GM12865 (cell line): ENCODE results near the gene GPM6B.

Source experiments
- DNase-seq: peaks from one replicate; pipeline ENCODE4 v3.0.0; 2010; ENCODE audit warnings: low read depth
- H3K4me3 ChIP-seq: 2 replicates; pipeline ENCODE4 v1.5.1; 2011; ENCODE audit warnings: mild to moderate bottlenecking, low read depth, low read length, control low read depth
- TF ChIP-seq, protein P1 (sequence below): IDR thresholded peaks from 2 replicates; pipeline ENCODE4 v1.5.1; 2011; ENCODE audit warnings: low read length, control low read depth, low read depth, inconsistent platforms; ENCODE audit not compliant: insufficient read depth; ENCODE audit errors: missing control alignments

The GPM6B gene

DNA sequence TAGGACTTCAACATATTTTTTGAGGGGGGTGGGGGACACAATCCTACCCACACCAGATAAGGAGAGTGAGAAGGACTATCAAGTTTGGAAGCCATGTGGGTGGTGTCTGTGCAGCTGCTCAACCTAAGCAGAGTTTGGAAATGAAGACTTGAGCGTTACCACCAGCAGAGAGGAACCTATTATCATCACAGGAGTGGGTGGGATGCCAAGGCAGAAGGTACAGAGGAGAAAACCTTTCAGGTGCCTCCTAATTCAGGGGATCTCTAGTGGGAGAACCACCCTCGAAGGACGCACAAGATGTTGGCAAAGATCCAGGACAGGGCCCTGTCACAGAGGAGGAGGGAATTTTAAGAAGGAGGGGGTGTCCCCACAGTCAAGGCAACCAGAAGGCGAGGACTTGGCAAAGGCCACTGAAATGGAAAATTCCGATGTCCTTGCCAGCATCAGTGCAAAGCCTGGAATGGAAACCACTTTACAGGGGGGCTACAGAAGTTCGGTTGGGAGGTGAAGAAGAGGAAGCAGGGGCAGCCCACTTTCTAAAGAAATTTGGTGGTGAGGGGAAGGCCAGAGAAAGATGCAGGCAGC is 8.4 kb upstream of the GPM6B start:
- no peak overlapping the region for H3K4me3 ChIP-seq
- no peak for DNase-seq
- TF ChIP-seq, protein P1, sequence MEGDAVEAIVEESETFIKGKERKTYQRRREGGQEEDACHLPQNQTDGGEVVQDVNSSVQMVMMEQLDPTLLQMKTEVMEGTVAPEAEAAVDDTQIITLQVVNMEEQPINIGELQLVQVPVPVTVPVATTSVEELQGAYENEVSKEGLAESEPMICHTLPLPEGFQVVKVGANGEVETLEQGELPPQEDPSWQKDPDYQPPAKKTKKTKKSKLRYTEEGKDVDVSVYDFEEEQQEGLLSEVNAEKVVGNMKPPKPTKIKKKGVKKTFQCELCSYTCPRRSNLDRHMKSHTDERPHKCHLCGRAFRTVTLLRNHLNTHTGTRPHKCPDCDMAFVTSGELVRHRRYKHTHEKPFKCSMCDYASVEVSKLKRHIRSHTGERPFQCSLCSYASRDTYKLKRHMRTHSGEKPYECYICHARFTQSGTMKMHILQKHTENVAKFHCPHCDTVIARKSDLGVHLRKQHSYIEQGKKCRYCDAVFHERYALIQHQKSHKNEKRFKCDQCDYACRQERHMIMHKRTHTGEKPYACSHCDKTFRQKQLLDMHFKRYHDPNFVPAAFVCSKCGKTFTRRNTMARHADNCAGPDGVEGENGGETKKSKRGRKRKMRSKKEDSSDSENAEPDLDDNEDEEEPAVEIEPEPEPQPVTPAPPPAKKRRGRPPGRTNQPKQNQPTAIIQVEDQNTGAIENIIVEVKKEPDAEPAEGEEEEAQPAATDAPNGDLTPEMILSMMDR: no peak

DNA sequence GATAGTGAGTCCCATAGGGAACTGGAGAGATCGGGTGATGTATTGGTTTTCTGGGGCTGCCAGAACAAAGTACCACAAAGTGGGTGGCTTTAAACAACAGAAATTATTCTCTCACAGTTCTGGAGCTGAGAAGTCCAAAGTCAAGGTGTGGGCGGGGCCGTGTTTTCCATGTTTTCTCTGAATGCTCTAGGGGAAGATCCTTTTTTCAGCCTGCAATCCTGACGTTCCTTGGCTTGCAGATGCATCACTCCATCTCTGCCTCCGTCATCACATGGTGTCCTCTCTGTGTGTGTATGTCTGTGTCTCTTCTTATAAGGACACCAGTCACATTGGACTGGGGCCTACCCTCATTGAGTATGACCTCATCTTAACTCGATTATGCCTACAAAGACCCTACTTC is 7.9 kb upstream of the GPM6B start:
- TF ChIP-seq, protein P1: no peak
- no peak overlapping the region for H3K4me3 ChIP-seq
- no peak for DNase-seq

DNA sequence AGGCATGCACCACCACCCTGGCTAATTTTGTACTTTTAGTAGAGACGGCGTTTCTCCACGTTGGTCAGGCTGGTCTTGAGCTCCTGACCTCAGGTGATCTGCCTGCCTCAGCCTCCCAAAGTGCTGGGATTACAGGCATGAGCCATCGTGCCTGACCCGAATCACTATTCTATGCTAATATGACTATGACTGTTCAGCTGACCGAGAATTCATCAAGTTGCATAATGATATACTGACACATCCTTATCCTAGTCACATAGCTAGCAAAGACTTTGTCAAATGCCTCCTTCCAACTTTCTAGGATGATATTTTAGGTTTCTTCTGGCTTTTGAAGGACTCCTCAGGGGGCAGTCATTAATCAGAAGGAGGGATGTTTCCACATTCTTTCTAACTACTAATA is 4.8 kb upstream of the GPM6B start:
- H3K4me3 ChIP-seq: no peak overlapping the region
- DNase-seq: no peak
- TF ChIP-seq, protein P1: no peak

DNA sequence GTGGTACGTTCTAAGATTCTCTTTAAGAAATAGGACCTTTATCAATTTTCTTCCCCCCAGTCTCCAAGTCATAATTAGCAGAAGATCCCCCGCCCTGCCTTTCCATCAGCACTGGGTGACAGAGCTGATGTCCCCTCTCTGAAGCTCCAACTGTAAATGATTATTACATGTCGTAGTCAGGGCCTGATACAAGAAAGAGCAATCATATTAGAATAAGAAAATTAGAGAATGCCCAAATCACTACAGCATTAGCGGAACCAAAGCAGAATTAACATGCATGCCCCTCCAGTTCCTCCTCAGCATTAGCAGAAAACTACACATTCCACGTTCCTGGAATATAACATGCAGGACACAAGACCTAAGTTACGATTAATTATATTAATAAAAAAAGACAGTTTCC is 717 bp downstream of the GPM6B start:
- no peak for DNase-seq
- TF ChIP-seq, protein P1: no peak
- no peak overlapping the region for H3K4me3 ChIP-seq

DNA sequence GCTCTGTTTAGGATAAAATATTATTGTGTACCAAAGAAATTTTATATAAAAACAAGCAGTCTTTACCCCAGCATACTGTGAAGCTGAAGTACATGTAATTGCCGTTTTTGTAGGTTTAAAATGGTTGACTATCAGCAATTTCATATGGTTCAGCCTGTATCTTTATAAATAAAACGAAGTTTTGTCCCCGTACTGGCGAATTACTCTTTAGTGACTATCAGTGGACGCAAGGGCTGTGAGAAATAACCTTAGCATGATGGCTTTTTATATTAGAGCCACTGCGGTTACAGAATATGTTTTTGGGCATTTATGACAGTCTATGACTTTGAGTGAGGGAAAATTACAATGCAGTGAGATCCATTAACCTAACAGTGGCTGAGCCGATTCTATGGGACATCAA is 1.2 kb downstream of the GPM6B start:
- no peak overlapping the region for H3K4me3 ChIP-seq
- no peak for DNase-seq
- TF ChIP-seq, protein P1: no peak

DNA sequence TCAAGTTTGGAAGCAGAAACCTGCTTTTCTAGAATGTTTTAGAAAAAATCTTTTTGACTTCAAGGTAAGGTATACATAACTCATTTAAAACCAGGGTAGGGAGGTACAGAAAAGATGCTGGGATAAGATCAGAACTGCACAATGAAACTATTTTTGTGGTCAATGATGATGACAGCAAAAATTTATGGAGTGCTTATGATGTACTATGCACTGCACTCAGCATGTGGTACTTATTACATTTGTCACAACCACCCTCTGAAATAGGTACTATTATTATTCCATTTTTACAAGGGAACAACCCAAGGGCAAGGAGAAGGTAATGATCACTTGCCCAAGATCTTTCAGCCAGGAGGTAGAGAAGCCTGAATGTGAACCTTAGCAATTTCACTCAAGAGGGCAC is 8.0 kb downstream of the GPM6B start:
- no peak for DNase-seq
- TF ChIP-seq, protein P1: no peak
- no peak overlapping the region for H3K4me3 ChIP-seq

DNA sequence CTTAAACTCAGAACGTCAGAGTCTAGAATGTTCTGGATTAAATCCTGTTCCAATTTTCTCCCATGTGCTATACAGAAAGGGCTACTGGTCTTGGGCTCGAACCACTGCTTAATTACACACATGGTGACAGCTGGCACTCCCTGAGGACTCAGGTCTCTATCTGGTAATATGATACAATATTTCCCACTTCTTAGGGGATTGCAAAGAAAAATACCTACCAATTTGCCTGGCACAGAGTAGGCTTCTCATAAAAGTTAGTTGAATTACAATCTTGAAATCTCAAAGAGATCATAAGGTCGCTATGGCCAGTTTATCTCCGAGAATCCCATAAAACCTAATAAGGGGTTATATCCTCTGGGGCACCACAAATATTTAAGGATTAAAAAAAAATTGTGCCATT is 8.6 kb downstream of the GPM6B start:
- H3K4me3 ChIP-seq: no peak overlapping the region
- TF ChIP-seq, protein P1: no peak
- no peak for DNase-seq
